GM18499 (cell line): ENCODE results near the gene APOOL.
"Not testable (repeated sequence)": the region's sequence is repeated elsewhere in the genome, so short reads cannot be mapped to it uniquely, and the experiment has no call there.

Experiments
- ATAC-seq: cut with Tn5 transposase; IDR thresholded peaks from one replicate; pipeline ENCODE4 v1.9.1; 2021; ENCODE audit warnings: moderate number of reproducible peaks; ENCODE audit not compliant: insufficient read depth, unreplicated experiment

APOOL gene

GRCh38 chrX:85065512-85066198 lies 62.0 kb downstream of the APOOL start:
- no peak for ATAC-seq

GRCh38 chrX:85077247-85077646 lies 73.6 kb downstream of the APOOL start:
- not testable (repeated sequence) for ATAC-seq

- peak; percentile 98 for ATAC-seq
Observed at GRCh38 chrX:85084770-85085393, 81.2 kb downstream of the APOOL start.

GRCh38 chrX:85089321-85089840 lies 85.7 kb downstream of the APOOL start:
- ATAC-seq: no peak

- no peak for ATAC-seq
Observed at GRCh38 chrX:85107407-85107806, 103.7 kb downstream of the APOOL start.

- ATAC-seq: no peak
Observed at GRCh38 chrX:85108165-85108564, 104.5 kb downstream of the APOOL start.

- no peak for ATAC-seq
Observed at GRCh38 chrX:85109235-85109634, 105.6 kb downstream of the APOOL start.

GRCh38 chrX:85111347-85111746 lies 107.7 kb downstream of the APOOL start:
- no peak for ATAC-seq

- no peak for ATAC-seq
Observed at GRCh38 chrX:85112293-85112692, 108.6 kb downstream of the APOOL start.

GRCh38 chrX:85113746-85114145 lies 110.1 kb downstream of the APOOL start:
- no peak for ATAC-seq

GRCh38 chrX:85114171-85114570 lies 110.5 kb downstream of the APOOL start:
- no peak for ATAC-seq

- ATAC-seq: no peak
Observed at GRCh38 chrX:85114776-85115175, 111.1 kb downstream of the APOOL start.

GRCh38 chrX:85115252-85115651 lies 111.6 kb downstream of the APOOL start:
- no peak for ATAC-seq

- ATAC-seq: no peak
Observed at GRCh38 chrX:85136409-85136808, 132.7 kb downstream of the APOOL start.

GRCh38 chrX:85139422-85139821 lies 135.7 kb downstream of the APOOL start:
- ATAC-seq: no peak

- ATAC-seq: peak; percentile 48
Observed at GRCh38 chrX:85140964-85141363, 137.3 kb downstream of the APOOL start.
